Activated CD4-positive, alpha-beta T cell treated with anti-CD3 and anti-CD28 coated beads, Interleukin-2, amount 10 ng/mL, durations not matched to agents 24 days and 14 days (primary cell): Measurements from ENCODE around the gene TIMP2. TPM values are rescaled to one million over a fixed set of nuclear protein-coding genes. Genes with fewer than 3 reads are reported as not detected.
A peak's percentile ranks its signal among the peaks of the same experiment; 100 is the strongest.

Experiments used
- DNase-seq: peaks from one replicate; pipeline ENCODE4 v3.0.0; 2022
- H3K27ac Mint-ChIP-seq: one replicate; pipeline ENCODE4 v1.8.0; 2022; ENCODE audit warnings: mild to moderate bottlenecking, mixed read lengths
- H3K27me3 Mint-ChIP-seq: one replicate; pipeline ENCODE4 v1.8.0; 2022; ENCODE audit warnings: mixed read lengths
- H3K36me3 Mint-ChIP-seq: one replicate; pipeline ENCODE4 v1.8.0; 2022; ENCODE audit warnings: low read depth, mild to moderate bottlenecking, mixed read lengths
- H3K4me1 Mint-ChIP-seq: one replicate; pipeline ENCODE4 v1.8.0; 2021; ENCODE audit warnings: mixed read lengths
- H3K4me3 Mint-ChIP-seq: one replicate; pipeline ENCODE4 v1.8.0; 2022; ENCODE audit warnings: mild to moderate bottlenecking, moderate library complexity, mixed read lengths
- H3K9me3 Mint-ChIP-seq: one replicate; pipeline ENCODE4 v1.8.0; 2021; ENCODE audit warnings: mixed read lengths
- intact Hi-C: fragments of 100-400 bp; cut with micrococcal nuclease; formaldehyde crosslinking; loops from one replicate; pipeline ENCODE4 v1.15.1; 2023
- total RNA-seq: library from RNA; stranded (reverse); gene quantifications from 2 replicates; pipeline ENCODE4 v1.2.3, GENCODE V29; 2022

The TIMP2 gene
- total RNA-seq, 1 donor from 2014 or later: 0.54 TPM

DNA sequence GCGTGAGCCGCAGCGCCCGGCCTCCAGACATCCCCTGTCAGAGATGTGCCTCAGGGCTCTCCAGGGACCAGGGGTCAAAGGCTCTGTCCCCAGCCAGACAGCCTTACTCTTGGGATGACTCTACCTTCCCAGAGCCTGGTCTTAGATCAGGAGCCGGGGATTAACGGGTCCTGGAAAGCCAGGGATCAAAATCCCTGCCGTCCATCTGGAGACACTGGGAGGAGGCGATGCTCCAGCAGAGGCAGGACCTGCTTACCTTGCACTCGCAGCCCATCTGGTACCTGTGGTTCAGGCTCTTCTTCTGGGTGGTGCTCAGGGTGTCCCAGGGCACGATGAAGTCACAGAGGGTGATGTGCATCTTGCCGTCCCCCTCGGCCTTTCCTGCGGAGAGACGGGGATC, 67.9 kb downstream of the TIMP2 start:
- DNase-seq: no peak
- intact Hi-C loops: no loop called here
- H3K4me3 Mint-ChIP-seq: no peak overlapping the region
- no peak overlapping the region for H3K27ac Mint-ChIP-seq
- no peaks in the 10 kb centered on the region for H3K4me1 Mint-ChIP-seq
- peaks cover 3% of the 10 kb centered on the region for H3K27me3 Mint-ChIP-seq
- H3K36me3 Mint-ChIP-seq: no peaks in the 10 kb centered on the region
- no peaks in the 10 kb centered on the region for H3K9me3 Mint-ChIP-seq

DNA sequence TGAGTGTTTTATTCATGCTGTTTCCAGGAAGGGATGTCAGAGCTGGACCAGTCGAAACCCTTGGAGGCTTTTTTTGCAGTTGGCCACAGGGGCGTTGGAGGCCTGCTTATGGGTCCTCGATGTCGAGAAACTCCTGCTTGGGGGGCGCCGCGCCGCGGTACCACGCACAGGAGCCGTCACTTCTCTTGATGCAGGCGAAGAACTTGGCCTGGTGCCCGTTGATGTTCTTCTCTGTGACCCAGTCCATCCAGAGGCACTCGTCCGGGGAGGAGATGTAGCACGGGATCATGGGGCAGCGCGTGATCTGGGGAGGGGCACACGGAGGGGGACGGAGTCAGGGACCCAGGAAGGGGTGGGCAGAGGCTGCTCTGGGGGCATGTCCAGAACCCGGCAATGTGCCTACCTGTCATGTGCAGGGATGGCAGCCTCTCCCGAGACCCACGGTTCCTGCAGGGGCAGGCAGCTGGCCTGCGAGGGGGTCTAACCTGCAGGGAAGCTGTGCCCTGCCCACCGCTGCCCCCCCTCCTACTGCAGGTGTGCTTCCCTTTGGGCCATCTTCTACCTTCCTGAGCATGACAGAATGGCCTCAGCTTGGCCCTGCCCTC, 69.5 kb downstream of the TIMP2 start:
- Mint-ChIP-seq H3K27ac (no peak overlapping the region), H3K27me3 (peaks cover 1% of the 10 kb centered on the region), H3K36me3 (no peaks in the 10 kb centered on the region), H3K9me3 (no peaks in the 10 kb centered on the region), H3K4me1 (no peaks in the 10 kb centered on the region), H3K4me3 (no peak overlapping the region)
- no peak for DNase-seq
- intact Hi-C loops: no loop called here

DNA sequence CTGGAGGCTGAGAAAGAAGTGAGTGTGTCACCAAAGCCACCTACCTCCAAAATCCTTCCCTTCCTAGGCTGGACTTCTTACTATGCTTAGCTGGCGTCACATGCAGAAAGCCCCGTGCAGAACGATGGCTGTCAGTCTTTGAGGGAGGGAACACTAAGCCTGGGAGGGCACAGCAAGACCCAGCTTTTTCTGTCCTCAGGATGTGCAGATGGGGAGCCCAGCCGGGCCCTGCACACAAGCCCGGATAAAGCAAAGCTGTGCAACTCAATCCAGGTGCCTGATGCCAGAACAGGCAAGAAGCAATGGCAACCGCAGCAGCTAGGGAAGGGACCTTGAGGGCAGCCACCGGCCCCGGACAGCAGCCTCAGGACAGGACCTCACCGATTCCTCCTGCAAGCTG, 70.7 kb downstream of the TIMP2 start:
- Mint-ChIP-seq H3K27me3 (no peaks in the 10 kb centered on the region), H3K27ac (no peak overlapping the region), H3K4me3 (no peak overlapping the region), H3K9me3 (no peaks in the 10 kb centered on the region), H3K36me3 (no peaks in the 10 kb centered on the region), H3K4me1 (no peaks in the 10 kb centered on the region)
- intact Hi-C loops: no loop called here
- DNase-seq: no peak

DNA sequence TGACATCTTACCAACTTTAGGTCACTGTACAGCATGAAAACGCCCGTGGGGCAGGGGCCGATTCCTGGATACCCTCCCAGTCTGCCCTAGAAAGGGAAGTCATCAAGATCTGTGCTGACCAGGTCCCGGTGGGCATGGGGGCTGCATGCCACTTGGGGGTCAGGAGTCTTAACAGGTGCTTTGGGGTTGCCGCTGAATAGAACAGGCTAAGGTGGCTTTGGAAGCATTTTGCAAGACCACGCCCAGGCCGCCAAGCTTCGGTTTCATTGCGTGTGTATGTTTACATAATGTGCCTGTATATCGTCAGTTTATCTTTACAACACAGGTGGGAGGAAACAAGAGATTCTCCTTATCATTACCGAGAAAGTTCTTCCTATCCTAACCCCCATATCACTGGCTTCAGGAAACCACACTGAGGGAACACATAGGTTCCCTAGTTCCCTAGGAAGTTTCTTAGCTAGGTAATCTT, 71.2 kb downstream of the TIMP2 start:
- DNase-seq: no peak
- H3K36me3 Mint-ChIP-seq: no peaks in the 10 kb centered on the region
- intact Hi-C loops: no loop called here
- no peak overlapping the region for H3K4me3 Mint-ChIP-seq
- no peaks in the 10 kb centered on the region for H3K9me3 Mint-ChIP-seq
- no peak overlapping the region for H3K27ac Mint-ChIP-seq
- H3K4me1 Mint-ChIP-seq: no peaks in the 10 kb centered on the region
- H3K27me3 Mint-ChIP-seq: no peaks in the 10 kb centered on the region

DNA sequence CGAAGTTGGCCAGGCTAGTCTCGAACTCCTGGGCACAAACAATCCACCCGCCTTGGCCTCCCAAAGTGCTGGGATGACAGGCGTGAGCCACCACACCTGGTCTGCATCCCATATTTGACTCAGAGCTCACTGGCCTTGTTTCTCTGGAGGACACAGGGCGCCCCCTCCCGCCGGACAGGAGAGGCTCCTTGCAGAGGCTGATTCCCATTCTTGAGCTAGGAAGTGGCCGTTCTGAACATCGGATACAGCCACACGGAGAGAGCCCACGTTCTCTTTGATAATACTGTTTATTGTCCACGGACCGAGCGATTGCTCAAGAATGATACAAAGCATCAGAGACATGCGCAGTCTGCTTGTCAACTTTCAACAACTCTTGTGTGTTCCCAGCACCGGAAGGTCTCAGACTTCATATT, 72.5 kb downstream of the TIMP2 start:
- H3K9me3 Mint-ChIP-seq: no peaks in the 10 kb centered on the region
- no peak overlapping the region for H3K4me3 Mint-ChIP-seq
- H3K27me3 Mint-ChIP-seq: no peaks in the 10 kb centered on the region
- H3K36me3 Mint-ChIP-seq: no peaks in the 10 kb centered on the region
- no peak for DNase-seq
- intact Hi-C loops: no loop called here
- H3K4me1 Mint-ChIP-seq: no peaks in the 10 kb centered on the region
- H3K27ac Mint-ChIP-seq: no peak overlapping the region

DNA sequence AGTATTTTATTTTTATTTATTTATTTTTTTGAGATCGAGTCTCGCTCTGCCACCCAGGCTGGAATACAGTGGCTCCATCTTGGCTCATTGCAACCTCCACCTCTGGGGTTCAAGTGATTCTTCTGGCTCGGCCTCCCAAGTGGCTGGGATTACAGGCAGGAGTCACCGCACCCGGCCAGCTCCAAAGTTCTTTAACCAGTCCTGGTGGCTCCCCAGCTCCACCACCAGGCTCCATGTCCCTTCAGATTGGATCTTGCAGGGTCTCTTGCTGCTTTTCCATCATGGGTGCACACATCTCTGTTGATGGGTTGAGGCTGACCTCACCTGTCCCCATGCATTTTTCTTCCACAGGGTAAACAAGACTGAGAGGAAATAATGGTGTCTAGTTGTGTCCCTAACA, 76.2 kb downstream of the TIMP2 start:
- Mint-ChIP-seq H3K27ac (no peak overlapping the region), H3K27me3 (no peaks in the 10 kb centered on the region), H3K9me3 (no peaks in the 10 kb centered on the region), H3K4me3 (no peak overlapping the region), H3K4me1 (peaks cover 4% of the 10 kb centered on the region), H3K36me3 (no peaks in the 10 kb centered on the region)
- intact Hi-C loops: no loop called here
- DNase-seq: no peak

DNA sequence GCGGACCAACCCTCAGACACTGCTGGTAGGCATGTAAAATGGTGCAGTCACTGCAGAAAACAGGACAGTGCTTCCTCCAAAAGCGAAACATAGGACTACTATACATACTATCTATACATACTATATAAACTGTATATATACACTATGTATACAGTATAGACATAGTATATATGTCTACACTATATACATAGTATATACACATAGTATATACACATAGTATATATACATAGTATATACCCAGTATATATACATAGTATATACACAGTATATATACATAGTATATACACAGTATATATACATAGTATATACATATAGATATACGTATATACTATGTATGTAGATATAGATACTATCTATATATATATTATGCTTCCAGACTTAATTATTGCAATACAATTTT, 78.1 kb downstream of the TIMP2 start:
- intact Hi-C loops: no loop called here
- Mint-ChIP-seq H3K9me3 (no peaks in the 10 kb centered on the region), H3K4me1 (peaks cover 9% of the 10 kb centered on the region), H3K27me3 (no peaks in the 10 kb centered on the region), H3K4me3 (no peak overlapping the region), H3K27ac (no peak overlapping the region), H3K36me3 (no peaks in the 10 kb centered on the region)
- no peak for DNase-seq

DNA sequence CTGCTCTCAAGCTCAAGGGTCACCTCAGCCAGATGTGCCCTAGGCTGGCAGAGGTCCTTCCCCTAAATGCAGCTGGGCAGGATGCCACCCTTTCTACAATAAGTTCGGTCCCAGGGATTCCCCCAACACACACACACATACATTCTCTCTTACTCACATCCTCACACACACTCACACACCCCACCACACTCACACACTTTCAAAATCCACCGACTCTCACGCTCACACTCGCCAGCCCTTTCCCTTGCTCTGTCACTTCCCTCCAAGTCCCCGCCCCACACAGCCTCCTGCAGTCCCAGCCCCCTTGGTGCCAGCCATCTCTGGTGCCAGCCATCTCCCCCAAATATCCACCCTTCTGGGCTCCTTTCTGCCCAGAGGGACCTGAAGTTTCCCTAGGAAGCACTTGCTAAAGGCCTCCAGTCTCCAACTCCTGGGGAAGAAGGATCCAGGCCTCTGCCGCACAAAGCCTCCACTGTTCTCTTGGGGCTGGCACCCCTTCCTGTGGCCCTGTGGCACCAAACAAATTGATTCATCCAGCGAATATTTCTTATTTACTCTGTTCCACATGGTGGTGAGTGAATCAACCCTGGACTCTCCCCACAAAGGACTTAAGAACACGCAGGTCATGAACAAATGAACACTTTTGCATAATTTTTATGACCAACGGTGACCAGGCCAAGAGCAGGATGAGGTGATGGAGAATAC, 80.7 kb downstream of the TIMP2 start:
- intact Hi-C loops: no loop called here
- Mint-ChIP-seq H3K36me3 (peaks cover 3% of the 10 kb centered on the region), H3K4me3 (no peak overlapping the region), H3K27ac (no peak overlapping the region), H3K9me3 (no peaks in the 10 kb centered on the region), H3K27me3 (no peaks in the 10 kb centered on the region), H3K4me1 (peaks cover 13% of the 10 kb centered on the region)
- DNase-seq: no peak

DNA sequence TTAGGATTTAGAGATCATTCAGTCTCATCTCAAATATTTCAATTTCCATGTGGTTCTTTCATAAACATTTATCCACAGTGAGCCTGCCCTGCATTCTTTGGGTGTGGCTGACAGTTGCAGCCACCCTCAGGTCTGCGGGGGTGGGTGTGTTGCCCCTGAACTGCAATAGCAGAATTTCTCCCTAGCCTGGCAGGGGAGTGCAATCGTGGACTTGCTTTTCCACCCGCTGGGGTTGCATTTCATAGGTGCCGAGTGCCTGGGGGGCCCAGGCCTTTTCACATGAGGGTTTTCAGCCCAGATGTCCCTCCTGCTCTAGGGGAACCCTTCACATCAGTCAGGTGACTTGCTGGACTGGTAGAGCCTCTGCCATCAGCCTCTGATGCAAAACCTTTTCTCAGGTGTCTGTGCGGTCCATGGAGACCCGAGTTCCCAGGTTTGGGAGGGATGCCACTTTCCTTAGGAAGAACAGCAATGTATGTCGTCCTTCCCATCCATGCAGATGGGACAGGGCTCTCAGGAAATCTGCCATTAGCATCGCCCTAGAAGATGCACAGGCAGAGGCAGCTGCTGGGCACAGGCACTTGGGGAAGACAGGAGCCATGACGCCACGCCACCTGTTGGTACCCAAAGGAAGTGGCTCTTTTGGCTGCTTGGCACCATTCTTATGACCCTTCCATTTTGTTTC, 82.2 kb downstream of the TIMP2 start:
- H3K27ac Mint-ChIP-seq: no peak overlapping the region
- intact Hi-C loops: loop anchor here (1.0 kb wide), 1 partner anchor 346 kb away; no protein-coding TSS in a partner anchor

DNA sequence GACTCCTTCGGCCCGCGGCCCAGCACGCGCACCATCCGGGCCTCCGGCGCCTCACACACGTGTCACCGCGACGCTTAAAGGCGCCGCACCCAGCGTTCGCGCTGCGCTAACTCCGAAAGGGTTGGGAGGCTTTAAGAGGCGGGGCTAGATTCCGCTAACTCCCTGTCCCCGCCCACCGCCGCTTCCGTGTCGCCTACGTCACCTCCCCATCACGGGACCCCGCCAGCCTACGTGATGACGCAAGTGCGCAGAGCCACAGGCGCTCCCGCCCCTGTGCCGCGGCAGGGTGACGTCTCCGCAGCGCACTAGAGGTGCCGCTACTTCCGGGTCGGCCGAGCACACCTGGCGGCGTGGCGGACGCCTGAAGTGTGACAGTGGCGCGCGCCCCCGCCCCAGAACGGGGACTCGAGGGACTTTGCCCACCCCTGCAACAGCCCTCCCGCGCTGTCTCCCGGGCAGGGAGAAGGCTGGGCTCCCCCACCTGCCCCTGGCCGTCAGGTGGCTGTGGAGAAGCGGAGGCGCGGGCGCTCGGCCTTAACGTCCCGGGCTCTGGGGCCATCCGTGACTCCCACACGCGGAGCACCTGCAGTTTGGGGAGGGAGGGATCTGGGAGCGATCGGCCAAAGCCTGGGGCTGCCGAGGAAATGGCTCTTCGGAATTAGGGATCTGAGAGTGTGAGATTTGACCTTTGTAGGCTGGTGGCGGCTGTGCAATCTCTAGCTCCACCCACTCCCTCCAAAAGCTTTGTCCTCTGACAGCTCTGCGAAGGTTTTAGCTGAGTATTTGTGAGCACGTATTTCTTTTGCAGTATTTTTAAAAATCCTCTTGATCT, 84.2 kb downstream of the TIMP2 start, which contains the start of gene USP36:
TSS of gene USP36 (minus strand) at position 35 of the 832 bp plus-strand sequence. CDS start 4,451 bp downstream, outside the sequence.
- Mint-ChIP-seq H3K4me3 (peak within 1 kb of the TSS; percentile 87), H3K27me3 (no peaks in the 10 kb centered on the region), H3K27ac (peak within 1 kb of the TSS; percentile 94), H3K4me1 (peaks cover 31% of the 10 kb centered on the region), H3K36me3 (peaks cover 25% of the 10 kb centered on the region), H3K9me3 (no peaks in the 10 kb centered on the region)
- DNase-seq: peak; percentile 100
- intact Hi-C loops: loop anchor here (1.0 to 2.0 kb wide), 3 partner anchors 24 to 92 kb away; no protein-coding TSS in a partner anchor

More for the DNA sequence above, 82.2 kb downstream of the TIMP2 start:
- Mint-ChIP-seq H3K9me3 (no peaks in the 10 kb centered on the region), H3K4me1 (peaks cover 24% of the 10 kb centered on the region), H3K27me3 (no peaks in the 10 kb centered on the region), H3K36me3 (peaks cover 7% of the 10 kb centered on the region), H3K4me3 (no peak overlapping the region)
- peak; percentile 88 for DNase-seq

DNA sequence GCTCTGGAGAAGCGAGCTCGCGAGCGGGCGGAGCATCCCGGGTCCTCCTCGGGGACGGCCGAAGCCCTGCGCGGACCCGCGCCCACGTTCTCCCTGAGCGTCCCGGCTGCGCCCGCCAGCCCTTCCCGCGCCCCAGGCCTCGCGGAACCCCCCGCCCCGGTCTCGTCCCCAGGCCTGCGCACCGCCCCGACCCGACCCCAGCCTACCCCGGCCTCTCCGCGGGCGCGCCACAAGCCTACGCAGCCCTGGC, 84.7 kb downstream of the TIMP2 start:
- Mint-ChIP-seq H3K27ac (peak overlapping the region; percentile 94), H3K4me1 (peaks cover 31% of the 10 kb centered on the region), H3K36me3 (peaks cover 30% of the 10 kb centered on the region), H3K9me3 (no peaks in the 10 kb centered on the region), H3K27me3 (no peaks in the 10 kb centered on the region), H3K4me3 (peak overlapping the region; percentile 87)
- no peak for DNase-seq
- intact Hi-C loops: loop anchor here (1.0 to 2.0 kb wide), 3 partner anchors 23 to 92 kb away; no protein-coding TSS in a partner anchor

DNA sequence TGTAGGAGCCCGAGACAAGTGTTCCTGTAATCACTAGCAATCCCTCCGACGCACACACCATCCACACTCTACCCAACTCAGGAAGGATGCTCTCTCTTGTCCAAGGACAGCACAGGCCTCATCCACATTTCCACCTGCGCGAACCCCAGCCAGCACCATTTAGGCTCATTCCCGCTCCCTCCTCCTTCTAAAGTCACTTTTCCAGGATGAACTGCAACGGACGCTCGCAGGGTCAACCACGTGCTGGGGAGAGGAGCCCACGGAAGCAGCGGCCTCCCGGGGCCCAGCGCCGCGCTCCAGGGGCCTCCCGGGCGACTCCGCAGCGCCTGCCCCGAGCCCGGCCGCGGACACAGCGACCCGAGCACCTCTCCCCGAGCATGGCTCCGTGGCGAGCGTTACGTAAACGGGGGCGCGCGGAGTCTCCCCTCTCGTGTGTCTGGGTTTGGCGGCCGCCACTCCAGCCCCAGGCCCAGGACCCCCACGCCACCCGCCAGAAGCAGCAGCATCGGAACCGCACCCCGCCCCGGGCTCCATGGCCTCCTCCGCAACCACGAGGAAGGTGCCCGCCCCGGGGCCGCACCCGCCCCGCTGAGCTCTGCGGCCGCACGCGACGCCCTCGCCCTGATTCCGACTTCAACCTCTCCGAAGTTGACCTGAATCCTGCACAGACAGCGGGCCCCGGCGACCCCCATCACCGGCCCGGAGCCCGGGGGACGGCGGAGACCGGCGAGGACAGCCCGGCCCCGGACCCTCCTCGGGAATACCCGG, 85.2 kb downstream of the TIMP2 start:
- H3K27ac Mint-ChIP-seq: peak overlapping the region; percentile 90
- H3K9me3 Mint-ChIP-seq: no peaks in the 10 kb centered on the region
- peaks cover 34% of the 10 kb centered on the region for H3K36me3 Mint-ChIP-seq
- H3K27me3 Mint-ChIP-seq: no peaks in the 10 kb centered on the region
- peaks cover 31% of the 10 kb centered on the region for H3K4me1 Mint-ChIP-seq
- intact Hi-C loops: loop anchor here (1.0 to 2.0 kb wide), 3 partner anchors 23 to 91 kb away; no protein-coding TSS in a partner anchor
- peak; percentile 89 for DNase-seq
- H3K4me3 Mint-ChIP-seq: peak overlapping the region; percentile 87

DNA sequence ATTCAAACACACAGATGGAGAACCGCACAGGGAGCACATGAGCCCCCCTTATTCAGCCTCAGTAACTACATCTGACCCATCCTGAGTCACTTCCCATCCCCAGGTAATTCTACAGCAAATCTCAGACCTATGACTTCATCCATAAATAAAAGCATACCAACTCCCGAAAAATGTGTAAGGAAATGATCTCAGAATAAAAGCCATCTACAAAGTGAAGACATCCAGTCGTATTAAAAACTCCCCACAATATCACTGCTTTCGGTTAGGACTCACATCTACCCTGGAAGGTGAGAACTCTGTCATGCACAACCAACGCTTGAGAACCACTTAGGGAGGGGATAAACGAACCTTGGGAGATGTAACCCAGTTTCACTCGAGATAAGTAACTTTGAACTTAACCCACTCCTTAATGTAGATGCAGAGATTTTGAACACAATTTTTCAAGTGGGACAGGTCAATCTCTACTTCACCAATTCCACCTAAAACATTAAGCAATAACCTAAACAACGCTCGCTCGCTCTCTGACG, 85.9 kb downstream of the TIMP2 start:
- intact Hi-C loops: no loop called here
- no peaks in the 10 kb centered on the region for H3K27me3 Mint-ChIP-seq
- peaks cover 30% of the 10 kb centered on the region for H3K4me1 Mint-ChIP-seq
- H3K36me3 Mint-ChIP-seq: peaks cover 38% of the 10 kb centered on the region
- no peaks in the 10 kb centered on the region for H3K9me3 Mint-ChIP-seq
- peak overlapping the region; percentile 90 for H3K27ac Mint-ChIP-seq
- H3K4me3 Mint-ChIP-seq: peak overlapping the region; percentile 87
- DNase-seq: peak; percentile 75
